Esophagus mucosa (tissue), 1 donor: ENCODE measurements around the gene STAT5B. TPM values are rescaled to one million over a fixed set of nuclear protein-coding genes. Genes with fewer than 3 reads are reported as not detected.
"Not testable (repeated sequence)": the region's sequence is repeated elsewhere in the genome, so short reads cannot be mapped to it uniquely, and the experiment has no call there.

Source experiments
- ATAC-seq: fragments of 200-7000 bp; cut with Tn5 transposase; one replicate; pipeline ENCODE4 v1.9.1; 2020
- total RNA-seq: library from RNA; stranded (reverse); gene quantifications from one replicate; pipeline ENCODE4 v1.2.4, GENCODE V29; 2023
- donor health status: DM: yes; HTN: yes; CAD: no.

Gene STAT5B
- total RNA-seq, 1 donor from 2014 or later = 18.1 TPM

GRCh38 chr17:42233156-42233555, 43.0 kb downstream of the STAT5B start:
- ATAC-seq = no peak

GRCh38 chr17:42230225-42230624, 46.0 kb downstream of the STAT5B start:
- ATAC-seq = no peak

GRCh38 chr17:42227849-42228700, 48.1 kb downstream of the STAT5B start:
- no peak for ATAC-seq

- ATAC-seq = no peak
These were observed 50.5 kb downstream of the STAT5B start for GRCh38 chr17:42225646-42226045.

GRCh38 chr17:42224651-42225050, 51.5 kb downstream of the STAT5B start:
- no peak for ATAC-seq

- peak; percentile 42 for ATAC-seq
These were observed 54.1 kb downstream of the STAT5B start for GRCh38 chr17:42221886-42222745.

- ATAC-seq = not testable (repeated sequence)
These were observed 56.9 kb downstream of the STAT5B start for GRCh38 chr17:42219280-42219679.

GRCh38 chr17:42214156-42214555, 62.0 kb downstream of the STAT5B start:
- no peak for ATAC-seq

- ATAC-seq = no peak
These were observed 63.8 kb downstream of the STAT5B start for GRCh38 chr17:42212382-42212781.

GRCh38 chr17:42211921-42212341, 64.3 kb downstream of the STAT5B start:
- ATAC-seq = peak; percentile 28

- ATAC-seq = no peak
These were observed 66.1 kb downstream of the STAT5B start for GRCh38 chr17:42210046-42210445.

GRCh38 chr17:42206153-42206612, 70.0 kb downstream of the STAT5B start:
- ATAC-seq = not testable (repeated sequence)

GRCh38 chr17:42203354-42203753, 72.8 kb downstream of the STAT5B start:
- ATAC-seq = no peak

GRCh38 chr17:42202696-42203095, 73.5 kb downstream of the STAT5B start:
- ATAC-seq = no peak

- ATAC-seq = no peak
These were observed 74.0 kb downstream of the STAT5B start for GRCh38 chr17:42202159-42202558.

GRCh38 chr17:42201458-42201772, 74.8 kb downstream of the STAT5B start:
- no peak for ATAC-seq

- no peak for ATAC-seq
These were observed 75.3 kb downstream of the STAT5B start for GRCh38 chr17:42200706-42201457.

GRCh38 chr17:42199416-42200011, 76.7 kb downstream of the STAT5B start:
- no peak for ATAC-seq

GRCh38 chr17:42198897-42199296, 77.3 kb downstream of the STAT5B start:
- ATAC-seq = no peak

- no peak for ATAC-seq
These were observed 78.5 kb downstream of the STAT5B start for GRCh38 chr17:42197564-42198156.

GRCh38 chr17:42193969-42194899, 82.0 kb downstream of the STAT5B start, which contains the start of gene GHDC:
GHDC (minus strand) TSS chr17:42194494; CDS start chr17:42193581, 913 bp downstream.
- ATAC-seq = peak; percentile 86
